PC-9 (cell line): ENCODE results near the gene CCDC30.

Experiments
- EZH2 ChIP-seq: fragments of 200-600 bp; sonication (generic); IDR thresholded peaks from 2 replicates; pipeline ENCODE4 v1.8.0; 2017; ENCODE audit warnings: antibody characterized with exemption, low read depth
- TF ChIP-seq, protein P1 (sequence below): fragments of 200-600 bp; sonication (generic); conservative IDR thresholded peaks from 2 replicates; pipeline ENCODE4 v1.6.1; 2017; ENCODE audit warnings: mixed run types, antibody characterized with exemption, mild to moderate bottlenecking, moderate library complexity

- TF ChIP-seq, protein P1, sequence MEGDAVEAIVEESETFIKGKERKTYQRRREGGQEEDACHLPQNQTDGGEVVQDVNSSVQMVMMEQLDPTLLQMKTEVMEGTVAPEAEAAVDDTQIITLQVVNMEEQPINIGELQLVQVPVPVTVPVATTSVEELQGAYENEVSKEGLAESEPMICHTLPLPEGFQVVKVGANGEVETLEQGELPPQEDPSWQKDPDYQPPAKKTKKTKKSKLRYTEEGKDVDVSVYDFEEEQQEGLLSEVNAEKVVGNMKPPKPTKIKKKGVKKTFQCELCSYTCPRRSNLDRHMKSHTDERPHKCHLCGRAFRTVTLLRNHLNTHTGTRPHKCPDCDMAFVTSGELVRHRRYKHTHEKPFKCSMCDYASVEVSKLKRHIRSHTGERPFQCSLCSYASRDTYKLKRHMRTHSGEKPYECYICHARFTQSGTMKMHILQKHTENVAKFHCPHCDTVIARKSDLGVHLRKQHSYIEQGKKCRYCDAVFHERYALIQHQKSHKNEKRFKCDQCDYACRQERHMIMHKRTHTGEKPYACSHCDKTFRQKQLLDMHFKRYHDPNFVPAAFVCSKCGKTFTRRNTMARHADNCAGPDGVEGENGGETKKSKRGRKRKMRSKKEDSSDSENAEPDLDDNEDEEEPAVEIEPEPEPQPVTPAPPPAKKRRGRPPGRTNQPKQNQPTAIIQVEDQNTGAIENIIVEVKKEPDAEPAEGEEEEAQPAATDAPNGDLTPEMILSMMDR, result no peak
- no peak for TF ChIP-seq EZH2
Observed at GRCh38 chr1:42418516-42418915, 44.6 kb upstream of the CCDC30 start.
